DND-41 (cell line): ENCODE results near the gene FAM171A2.
"Not testable (repeated sequence)": the region's sequence is repeated elsewhere in the genome, so short reads cannot be mapped to it uniquely, and the experiment has no call there.

Experiments used
- CTCF ChIP-seq: IDR thresholded peaks from 2 replicates; pipeline ENCODE4 v1.5.1; 2012; ENCODE audit warnings: borderline replicate concordance, low read length, moderate library complexity, mild to moderate bottlenecking; ENCODE audit not compliant: poor library complexity, severe bottlenecking; ENCODE audit errors: extremely low read depth
- EZH2 ChIP-seq: IDR thresholded peaks from 3 replicates; pipeline ENCODE4 v1.6.1; 2012; ENCODE audit warnings: borderline replicate concordance, low read depth, mild to moderate bottlenecking, moderate library complexity, low read length, inconsistent platforms; ENCODE audit not compliant: severe bottlenecking

- not testable (repeated sequence) for TF ChIP-seq CTCF, EZH2
These were observed 34.1 kb downstream of the FAM171A2 start for GRCh38 chr17:44329516-44329915.
